AG09309 (cell line): ENCODE measurements around the gene POGLUT2.
"Not testable (repeated sequence)": the region's sequence is repeated elsewhere in the genome, so short reads cannot be mapped to it uniquely, and the experiment has no call there.

ENCODE experiments used
- DNase-seq: peaks from one replicate; pipeline ENCODE4 v3.0.0-alpha.2; 2010; ENCODE audit warnings: low read depth
- H3K4me3 ChIP-seq: 2 replicates; pipeline ENCODE4 v1.5.1; 2011; ENCODE audit warnings: mild to moderate bottlenecking, low read depth, low read length, moderate library complexity; ENCODE audit not compliant: control insufficient read depth
- CTCF ChIP-seq: IDR thresholded peaks from 2 replicates; pipeline ENCODE4 v1.5.1; 2011; ENCODE audit warnings: mild to moderate bottlenecking, low read depth, low read length, inconsistent platforms; ENCODE audit not compliant: insufficient read depth, control insufficient read depth; ENCODE audit errors: missing control alignments

POGLUT2 gene

GRCh38 chr13:102792396-102792795 is 6.4 kb downstream of the POGLUT2 start:
- no peak overlapping the region for H3K4me3 ChIP-seq
- no peak for TF ChIP-seq CTCF
- no peak for DNase-seq

- TF ChIP-seq CTCF: no peak
- no peak for DNase-seq
- H3K4me3 ChIP-seq: no peak overlapping the region
These were observed 10.1 kb downstream of the POGLUT2 start for GRCh38 chr13:102788683-102789082.

- H3K4me3 ChIP-seq: no peak overlapping the region
- DNase-seq: no peak
- TF ChIP-seq CTCF: no peak
These were observed 14.3 kb downstream of the POGLUT2 start for GRCh38 chr13:102784483-102784882.

GRCh38 chr13:102781591-102781990 is 17.2 kb downstream of the POGLUT2 start:
- no peak overlapping the region for H3K4me3 ChIP-seq
- no peak for TF ChIP-seq CTCF
- no peak for DNase-seq

- not testable (repeated sequence) for H3K4me3 ChIP-seq
These were observed 18.1 kb downstream of the POGLUT2 start for GRCh38 chr13:102780656-102781055.

GRCh38 chr13:102779436-102780159 is 19.2 kb downstream of the POGLUT2 start:
- DNase-seq: no peak
- TF ChIP-seq CTCF: no peak
- H3K4me3 ChIP-seq: no peak overlapping the region

More at GRCh38 chr13:102780656-102781055, 18.1 kb downstream of the POGLUT2 start:
- DNase-seq: not testable (repeated sequence)

GRCh38 chr13:102777736-102778135 is 21.0 kb downstream of the POGLUT2 start:
- TF ChIP-seq CTCF: no peak
- H3K4me3 ChIP-seq: no peak overlapping the region
- no peak for DNase-seq
